GM21529 (cell line): ENCODE results near the gene KLHL3.
A peak's percentile ranks its signal among the peaks of the same experiment; 100 is the strongest.

Source experiments
- ATAC-seq: cut with Tn5 transposase; IDR thresholded peaks from one replicate; pipeline ENCODE4 v1.9.1; 2021; ENCODE audit not compliant: unreplicated experiment

Gene KLHL3

GRCh38 chr5:137613554-137614265, 122.2 kb downstream of the KLHL3 start:
- ATAC-seq: peak; percentile 64

GRCh38 chr5:137612576-137612975, 123.3 kb downstream of the KLHL3 start:
- ATAC-seq: no peak

GRCh38 chr5:137611794-137612435, 124.0 kb downstream of the KLHL3 start:
- no peak for ATAC-seq

- ATAC-seq: no peak
These were observed 124.8 kb downstream of the KLHL3 start for GRCh38 chr5:137611011-137611580.

- no peak for ATAC-seq
These were observed 125.3 kb downstream of the KLHL3 start for GRCh38 chr5:137610598-137610997.

- no peak for ATAC-seq
These were observed 126.8 kb downstream of the KLHL3 start for GRCh38 chr5:137609127-137609526.

GRCh38 chr5:137607771-137608170, 128.1 kb downstream of the KLHL3 start:
- no peak for ATAC-seq

- ATAC-seq: no peak
These were observed 129.5 kb downstream of the KLHL3 start for GRCh38 chr5:137606401-137606800.

GRCh38 chr5:137605411-137605810, 130.5 kb downstream of the KLHL3 start:
- ATAC-seq: no peak

- ATAC-seq: no peak
These were observed 131.4 kb downstream of the KLHL3 start for GRCh38 chr5:137604348-137605095.

GRCh38 chr5:137603891-137604290, 132.0 kb downstream of the KLHL3 start:
- no peak for ATAC-seq

GRCh38 chr5:137603356-137603755, 132.5 kb downstream of the KLHL3 start:
- no peak for ATAC-seq

- ATAC-seq: no peak
These were observed 133.1 kb downstream of the KLHL3 start for GRCh38 chr5:137602721-137603273.

GRCh38 chr5:137600721-137601360, 135.0 kb downstream of the KLHL3 start:
- ATAC-seq: no peak

GRCh38 chr5:137599457-137599856, 136.4 kb downstream of the KLHL3 start:
- ATAC-seq: no peak

- ATAC-seq: no peak
These were observed 137.5 kb downstream of the KLHL3 start for GRCh38 chr5:137598399-137598798.

- no peak for ATAC-seq
These were observed 138.9 kb downstream of the KLHL3 start for GRCh38 chr5:137596941-137597340.

- no peak for ATAC-seq
These were observed 140.4 kb downstream of the KLHL3 start for GRCh38 chr5:137595396-137596079.

- ATAC-seq: no peak
These were observed 141.2 kb downstream of the KLHL3 start for GRCh38 chr5:137594717-137595116.

GRCh38 chr5:137592317-137592716, 143.6 kb downstream of the KLHL3 start:
- no peak for ATAC-seq
